ENCODE data around the gene EEFSEC.

GRCh38 chr3:128152419-128153155 is 694 bp upstream of the EEFSEC start:
- TF ChIP-seq CTCF (IDR thresholded peaks at IDR 0.05) (no peak), ZFX (IDR thresholded peaks at IDR 0.05; ENCODE audit: borderline replicate concordance) (no peak)
